Mucosa of gallbladder (tissue), 1 donor: ENCODE data around the gene OPRD1. TPM values are rescaled to one million over a fixed set of nuclear protein-coding genes. Genes with fewer than 3 reads are reported as not detected.
"Not testable (repeated sequence)": the region's sequence is repeated elsewhere in the genome, so short reads cannot be mapped to it uniquely, and the experiment has no call there.

ENCODE experiments used
- DNase-seq: peaks from one replicate; pipeline ENCODE4 v3.0.0-alpha.2; 2020; ENCODE audit warnings: low spot score
- total RNA-seq: library from RNA; stranded (reverse); gene quantifications from one replicate; pipeline ENCODE4 v1.2.1, GENCODE V29; 2021
- donor health status: DM: no; HTN: no; CAD: no.

The OPRD1 gene
- total RNA-seq, 1 donor from 2014 or later: not detected

GRCh38 chr1:28845786-28846543 is 34.0 kb downstream of the OPRD1 start:
- no peak for DNase-seq

- DNase-seq: not testable (repeated sequence)
Measured at GRCh38 chr1:28847207-28847606, 35.2 kb downstream of the OPRD1 start.

GRCh38 chr1:28848416-28848815 is 36.4 kb downstream of the OPRD1 start:
- DNase-seq: no peak

GRCh38 chr1:28853093-28853742 is 41.2 kb downstream of the OPRD1 start:
- DNase-seq: no peak

GRCh38 chr1:28854406-28854805 is 42.4 kb downstream of the OPRD1 start:
- DNase-seq: not testable (repeated sequence)

GRCh38 chr1:28855046-28855445 is 43.1 kb downstream of the OPRD1 start:
- DNase-seq: no peak

GRCh38 chr1:28855469-28855951 is 43.5 kb downstream of the OPRD1 start:
- no peak for DNase-seq

- no peak for DNase-seq
Measured at GRCh38 chr1:28855969-28856368, 44.0 kb downstream of the OPRD1 start.

GRCh38 chr1:28860332-28861073 is 48.5 kb downstream of the OPRD1 start:
- DNase-seq: peak; percentile 88

GRCh38 chr1:28862571-28863403 is 50.8 kb downstream of the OPRD1 start:
- no peak for DNase-seq

GRCh38 chr1:28864695-28865094 is 52.7 kb downstream of the OPRD1 start:
- DNase-seq: no peak

- DNase-seq: peak; percentile 38
Measured at GRCh38 chr1:28865997-28866650, 54.2 kb downstream of the OPRD1 start.

GRCh38 chr1:28867850-28868249 is 55.9 kb downstream of the OPRD1 start:
- no peak for DNase-seq

- no peak for DNase-seq
Measured at GRCh38 chr1:28869952-28870351, 58.0 kb downstream of the OPRD1 start.

GRCh38 chr1:28871631-28872401 is 59.8 kb downstream of the OPRD1 start:
- DNase-seq: no peak

- not testable (repeated sequence) for DNase-seq
Measured at GRCh38 chr1:28875134-28875533, 63.2 kb downstream of the OPRD1 start.

GRCh38 chr1:28877132-28877781 is 65.3 kb downstream of the OPRD1 start:
- peak; percentile 85 for DNase-seq

- DNase-seq: no peak
Measured at GRCh38 chr1:28878796-28879195, 66.8 kb downstream of the OPRD1 start.

GRCh38 chr1:28882009-28882628 is 70.1 kb downstream of the OPRD1 start:
- peak; percentile 88 for DNase-seq
